Measurements from ENCODE around the gene EIF3B.
"Not testable (repeated sequence)": the region's sequence is repeated elsewhere in the genome, so short reads cannot be mapped to it uniquely, and the experiment has no call there.

The EIF3B gene

DNA sequence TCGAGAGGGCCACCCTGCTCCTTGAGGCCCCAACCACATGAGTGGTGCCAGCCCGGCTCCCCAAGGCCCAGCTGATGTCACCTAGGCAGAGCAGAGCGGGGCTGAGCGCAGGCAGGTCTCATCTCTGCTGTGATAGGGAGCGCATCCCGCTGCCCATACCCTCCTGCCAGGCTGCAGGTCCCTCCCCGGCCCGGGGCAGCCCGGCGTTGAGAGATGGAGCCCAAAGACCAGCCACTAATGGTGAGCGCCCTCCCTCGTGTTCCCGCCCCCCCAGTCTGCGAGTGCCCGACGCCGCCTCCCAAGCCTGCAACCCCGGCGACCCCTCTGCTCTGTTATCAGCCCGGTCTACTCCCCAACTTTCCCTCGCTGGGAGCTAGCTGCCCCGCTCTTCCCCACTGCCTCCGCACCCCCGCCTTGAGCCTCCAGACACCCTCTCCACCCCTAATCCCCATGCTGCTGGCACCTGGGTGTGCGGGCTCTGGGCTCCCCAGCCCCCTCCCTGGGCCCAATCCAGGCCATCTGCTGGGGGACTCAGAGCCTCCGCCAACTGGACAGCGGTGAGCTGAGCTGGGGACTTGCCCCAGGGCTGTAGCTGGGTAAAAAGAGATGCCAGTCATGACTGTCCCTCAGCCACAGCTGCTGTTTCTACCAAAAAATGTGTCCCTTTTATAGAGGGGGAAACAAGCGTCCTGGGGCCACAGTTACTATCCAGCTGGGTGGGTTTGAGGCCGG is 29.1 kb downstream of the EIF3B start:
- no peak overlapping the region for H3K4me3 ChIP-seq (ENCODE audit: low read length in 2 of 2)
- peak overlapping the region; percentile 32 for H2AK5ac ChIP-seq (ENCODE audit: low read depth, low read length)
- no peak overlapping the region for H3K23ac ChIP-seq (ENCODE audit: low read depth, low read length, poor library complexity)
- no peaks in the 10 kb centered on the region for H3K27me3 ChIP-seq (ENCODE audit: control insufficient read depth in 3 of 3, insufficient read depth in 3 of 3, low read depth in 1 of 3, low read length in 3 of 3)
- H3K4me2 ChIP-seq (ENCODE audit: insufficient read depth, low read length, poor library complexity, severe bottlenecking), result no peak overlapping the region
- H2BK12ac ChIP-seq (ENCODE audit: low read length), result no peak overlapping the region
- no peak overlapping the region for H3K18ac ChIP-seq (ENCODE audit: low read length)
- peak overlapping the region; percentile 60 for H3K9ac ChIP-seq (ENCODE audit: low read depth, low read length, poor library complexity)
- H4K8ac ChIP-seq (ENCODE audit: low read depth, low read length), result peak overlapping the region; percentile 7
- DNase-seq (ENCODE audit: low spot score), result no peak
- no peak overlapping the region for H2BK15ac ChIP-seq (ENCODE audit: low read length)
- H2BK120ac ChIP-seq (ENCODE audit: low read depth, low read length), result no peak overlapping the region
- no peak overlapping the region for H2AFZ ChIP-seq (ENCODE audit: low read length)
- no peak overlapping the region for H2BK5ac ChIP-seq (ENCODE audit: low read length)
- WGBS, 2 donors (ENCODE audit: extremely low coverage in 2 of 2, insufficient read length in 2 of 2, insufficient replicate concordance in 1 of 2), result no CpG with 5 or more reads among the region's 29 CpGs
- peaks cover 4% of the 10 kb centered on the region for H3K79me1 ChIP-seq (ENCODE audit: low read depth, low read length)
- peaks cover 0 to 2% of the 10 kb centered on the region in 2 donors for H3K9me3 ChIP-seq (replicated peaks in 1 of 2; ENCODE audit: control insufficient read depth in 2 of 2, insufficient read depth in 1 of 2, low read depth in 1 of 2, low read length in 2 of 2)
- H3K4me1 ChIP-seq (ENCODE audit: control insufficient read depth in 2 of 2, insufficient read depth in 1 of 2, low read depth in 1 of 2, low read length in 2 of 2), result peaks cover 0 to 6% of the 10 kb centered on the region in 2 donors
- H4K91ac ChIP-seq (ENCODE audit: low read depth, low read length, poor library complexity), result no peak overlapping the region
- H3K14ac ChIP-seq (ENCODE audit: low read length), result no peak overlapping the region
- peaks cover 27 to 42% of the 10 kb centered on the region in 2 donors for H3K36me3 ChIP-seq (replicated peaks in 1 of 2; ENCODE audit: control insufficient read depth in 2 of 2, insufficient read depth in 2 of 2, low read length in 2 of 2)
- no peak overlapping the region for H3K27ac ChIP-seq (replicated peaks; ENCODE audit: low read length)
- no peak overlapping the region for H3K4ac ChIP-seq (ENCODE audit: low read length)

DNA sequence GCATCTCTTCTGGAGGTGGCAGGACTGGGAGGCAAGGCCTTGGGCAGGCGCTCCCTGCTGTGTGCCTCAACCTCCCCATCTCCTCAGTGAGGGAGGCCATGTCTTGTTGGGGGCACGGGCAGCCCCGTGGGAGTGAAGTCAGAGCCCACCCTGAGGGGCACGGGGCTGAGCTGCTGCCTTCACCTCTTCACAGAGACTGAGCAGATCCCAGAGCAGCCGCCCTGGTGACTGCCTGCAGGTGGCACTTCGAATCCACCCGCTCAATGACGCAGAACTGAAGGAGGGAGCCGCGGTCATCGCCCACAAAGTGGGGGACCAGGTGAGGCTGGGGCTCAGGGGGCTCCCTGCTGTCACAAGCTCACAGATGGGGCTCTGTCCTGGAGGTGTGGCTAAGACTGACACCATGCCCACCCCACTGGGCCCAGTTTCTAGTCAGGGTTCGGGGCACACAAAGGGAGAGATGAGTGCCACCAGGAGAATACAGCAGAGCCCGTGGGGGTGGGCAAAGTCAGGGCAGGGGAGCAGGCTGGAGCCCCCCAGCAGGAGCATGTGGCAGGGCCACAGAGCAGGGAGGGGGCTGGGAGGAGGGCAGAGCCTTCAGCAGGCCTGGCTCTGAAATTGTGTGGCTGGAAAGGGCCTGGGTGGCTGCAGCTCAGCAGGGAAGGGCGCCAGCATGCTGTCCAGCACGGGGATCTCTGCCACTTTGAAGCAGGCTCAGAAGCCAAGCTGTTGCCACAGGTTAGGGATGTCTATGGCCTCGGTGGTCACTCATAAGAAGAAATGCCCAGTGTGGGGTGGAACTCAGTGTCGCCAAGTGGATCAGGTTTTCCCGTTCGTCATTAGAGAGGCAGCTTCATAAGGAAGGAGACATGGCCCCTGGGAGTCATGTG is 30.0 kb downstream of the EIF3B start:
- peak overlapping the region; percentile 22 for H2BK5ac ChIP-seq (ENCODE audit: low read length)
- H3K18ac ChIP-seq (ENCODE audit: low read length), result peak overlapping the region; percentile 85
- H3K36me3 ChIP-seq (replicated peaks in 1 of 2; ENCODE audit: control insufficient read depth in 2 of 2, insufficient read depth in 2 of 2, low read length in 2 of 2), result peaks cover 18 to 34% of the 10 kb centered on the region in 2 donors
- no peak overlapping the region for H3K23ac ChIP-seq (ENCODE audit: low read depth, low read length, poor library complexity)
- peaks cover 4% of the 10 kb centered on the region for H3K79me1 ChIP-seq (ENCODE audit: low read depth, low read length)
- WGBS, 2 donors (ENCODE audit: extremely low coverage in 2 of 2, insufficient read length in 2 of 2, insufficient replicate concordance in 1 of 2), result no CpG with 5 or more reads among the region's 19 CpGs
- peaks cover 0 to 6% of the 10 kb centered on the region in 2 donors for H3K4me1 ChIP-seq (ENCODE audit: control insufficient read depth in 2 of 2, insufficient read depth in 1 of 2, low read depth in 1 of 2, low read length in 2 of 2)
- no peak overlapping the region for H2AFZ ChIP-seq (ENCODE audit: low read length)
- H2AK5ac ChIP-seq (ENCODE audit: low read depth, low read length), result peak overlapping the region; percentile 32
- no peak overlapping the region for H4K8ac ChIP-seq (ENCODE audit: low read depth, low read length)
- no peak overlapping the region for H3K9ac ChIP-seq (ENCODE audit: low read depth, low read length, poor library complexity)
- no peak overlapping the region for H3K4me2 ChIP-seq (ENCODE audit: insufficient read depth, low read length, poor library complexity, severe bottlenecking)
- no peak overlapping the region for H2BK12ac ChIP-seq (ENCODE audit: low read length)
- H3K27me3 ChIP-seq (ENCODE audit: control insufficient read depth in 3 of 3, insufficient read depth in 3 of 3, low read depth in 1 of 3, low read length in 3 of 3), result no peaks in the 10 kb centered on the region
- DNase-seq (ENCODE audit: low spot score), result no peak
- no peak overlapping the region for H4K91ac ChIP-seq (ENCODE audit: low read depth, low read length, poor library complexity)
- no peak overlapping the region for H2BK120ac ChIP-seq (ENCODE audit: low read depth, low read length)
- H3K14ac ChIP-seq (ENCODE audit: low read length), result no peak overlapping the region
- no peak overlapping the region for H3K27ac ChIP-seq (replicated peaks; ENCODE audit: low read length)
- H3K4ac ChIP-seq (ENCODE audit: low read length), result no peak overlapping the region
- H2BK15ac ChIP-seq (ENCODE audit: low read length), result no peak overlapping the region
- peaks cover 0 to 2% of the 10 kb centered on the region in 2 donors for H3K9me3 ChIP-seq (replicated peaks in 1 of 2; ENCODE audit: control insufficient read depth in 2 of 2, insufficient read depth in 1 of 2, low read depth in 1 of 2, low read length in 2 of 2)
- no peak overlapping the region for H3K4me3 ChIP-seq (ENCODE audit: low read length in 2 of 2)

DNA sequence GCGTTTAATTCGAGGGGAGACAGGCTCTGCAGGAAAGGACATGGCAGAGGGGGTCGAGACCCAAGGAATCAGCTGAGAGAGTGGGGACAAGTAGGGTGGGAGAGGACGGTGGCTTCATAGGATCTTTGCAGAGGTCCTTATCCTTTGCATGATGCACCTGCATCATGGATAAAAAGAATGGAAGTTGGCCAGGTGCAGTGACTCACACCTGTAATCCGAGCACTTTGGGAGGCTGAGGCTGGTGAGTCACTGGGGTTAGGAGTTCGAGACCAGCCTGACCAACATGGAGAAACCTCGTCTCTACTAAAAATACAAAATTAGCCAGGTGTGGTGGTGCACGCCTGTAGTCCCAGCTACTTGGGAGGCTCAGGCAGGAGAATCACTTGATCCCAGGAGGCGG is 31.5 kb downstream of the EIF3B start:
- not testable (repeated sequence) for H4K8ac ChIP-seq (ENCODE audit: low read depth, low read length); H3K4me3 ChIP-seq (ENCODE audit: low read length in 2 of 2); H2BK5ac ChIP-seq (ENCODE audit: low read length); H3K23ac ChIP-seq (ENCODE audit: low read depth, low read length, poor library complexity); H2BK15ac ChIP-seq (ENCODE audit: low read length); H3K9ac ChIP-seq (ENCODE audit: low read depth, low read length, poor library complexity); H3K9me3 ChIP-seq (replicated peaks in 1 of 2; ENCODE audit: control insufficient read depth in 2 of 2, insufficient read depth in 1 of 2, low read depth in 1 of 2, low read length in 2 of 2); H3K27ac ChIP-seq (replicated peaks; ENCODE audit: low read length); H3K4ac ChIP-seq (ENCODE audit: low read length); H2BK12ac ChIP-seq (ENCODE audit: low read length); H3K79me1 ChIP-seq (ENCODE audit: low read depth, low read length); DNase-seq (ENCODE audit: low spot score); H3K18ac ChIP-seq (ENCODE audit: low read length); H4K91ac ChIP-seq (ENCODE audit: low read depth, low read length, poor library complexity); H2AK5ac ChIP-seq (ENCODE audit: low read depth, low read length); H3K14ac ChIP-seq (ENCODE audit: low read length); H3K27me3 ChIP-seq (ENCODE audit: control insufficient read depth in 3 of 3, insufficient read depth in 3 of 3, low read depth in 1 of 3, low read length in 3 of 3); H3K4me2 ChIP-seq (ENCODE audit: insufficient read depth, low read length, poor library complexity, severe bottlenecking); H2BK120ac ChIP-seq (ENCODE audit: low read depth, low read length); H2AFZ ChIP-seq (ENCODE audit: low read length)
- H3K4me1 ChIP-seq (ENCODE audit: control insufficient read depth in 2 of 2, insufficient read depth in 1 of 2, low read depth in 1 of 2, low read length in 2 of 2), result peaks cover 7 to 12% of the 10 kb centered on the region in 2 donors
- peaks cover 7 to 18% of the 10 kb centered on the region in 2 donors for H3K36me3 ChIP-seq (replicated peaks in 1 of 2; ENCODE audit: control insufficient read depth in 2 of 2, insufficient read depth in 2 of 2, low read length in 2 of 2)
- WGBS, 2 donors (ENCODE audit: extremely low coverage in 2 of 2, insufficient read length in 2 of 2, insufficient replicate concordance in 1 of 2), result no CpG with 5 or more reads among the region's 9 CpGs
